HG02852 (cell line): Measurements from ENCODE around the gene IRF2.

Source experiments
- ATAC-seq: cut with Tn5 transposase; IDR thresholded peaks from one replicate; pipeline ENCODE4 v1.9.1; 2021; ENCODE audit warnings: mild to moderate bottlenecking, moderate library complexity; ENCODE audit not compliant: unreplicated experiment

IRF2 gene

DNA sequence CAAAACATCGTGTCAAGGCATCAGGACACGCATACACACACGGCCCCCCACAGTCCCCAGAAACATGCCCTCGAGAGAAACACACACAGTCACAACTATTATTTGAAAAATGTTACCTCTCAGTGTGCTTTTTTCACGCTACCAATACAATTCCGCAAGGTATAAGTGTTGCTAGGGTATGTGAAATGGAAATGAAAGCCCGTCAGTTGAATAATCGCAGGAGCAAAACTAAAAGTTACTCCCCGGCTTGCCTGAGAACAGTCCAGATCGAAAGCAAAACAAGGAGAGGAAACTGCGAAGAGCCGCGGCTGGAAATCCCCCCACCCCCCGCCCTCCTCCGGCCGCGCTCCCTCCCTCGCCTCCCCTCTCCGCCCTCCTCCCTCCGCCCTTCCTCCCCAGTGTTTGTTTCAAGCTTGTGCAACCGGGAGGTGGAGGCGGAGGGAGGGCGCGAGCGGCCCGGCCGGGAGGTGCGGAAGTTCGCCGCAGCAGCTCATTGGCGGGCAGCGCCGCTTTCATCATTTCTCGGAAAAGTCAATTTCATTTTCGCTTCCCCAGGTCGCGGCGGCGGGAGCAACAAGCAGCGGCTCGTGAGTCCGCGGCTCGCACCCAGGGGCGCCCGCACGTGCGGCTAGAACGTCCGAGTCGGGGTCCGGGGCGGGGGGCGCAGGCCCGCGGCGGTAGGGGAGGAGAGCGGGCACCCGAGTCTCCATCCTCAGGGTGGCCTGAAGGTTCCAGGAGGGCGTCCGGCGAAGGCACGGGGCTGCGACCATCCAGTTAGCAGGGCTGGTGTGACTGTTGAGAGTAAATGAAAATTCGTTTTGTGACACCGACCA, at the start of gene IRF2:
TSS of gene IRF2 (minus strand) at position 288 of the 833 bp plus-strand sequence. CDS start 45,486 bp downstream, outside the sequence.
- ATAC-seq, result peak; percentile 57

- no peak for ATAC-seq
Observed at GRCh38 chr4:184515606-184516005, 41.3 kb upstream of the IRF2 start.

- peak; percentile 97 for ATAC-seq
Observed at GRCh38 chr4:184514121-184514988, 40.0 kb upstream of the IRF2 start.

GRCh38 chr4:184513802-184514120, 39.4 kb upstream of the IRF2 start:
- no peak for ATAC-seq

DNA sequence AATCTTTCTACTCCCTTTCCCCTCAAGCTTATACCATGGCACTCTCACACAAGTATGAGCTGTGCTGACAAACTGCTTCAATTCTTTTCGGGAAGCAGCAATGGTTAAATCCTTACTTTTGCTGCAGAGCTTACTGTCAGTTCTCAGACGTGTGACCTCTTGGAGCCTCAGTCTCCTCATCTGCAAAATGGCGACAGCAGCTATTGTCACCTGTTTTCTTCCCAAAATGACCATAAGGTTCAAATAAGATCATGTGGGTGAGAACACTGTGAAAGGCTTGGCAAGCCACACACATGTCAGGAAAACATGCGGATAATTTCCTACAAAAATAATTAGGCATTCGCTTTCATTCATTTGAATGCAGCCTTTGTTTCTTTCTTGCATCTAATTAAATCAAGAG, 36.8 kb upstream of the IRF2 start:
- ATAC-seq, result no peak

DNA sequence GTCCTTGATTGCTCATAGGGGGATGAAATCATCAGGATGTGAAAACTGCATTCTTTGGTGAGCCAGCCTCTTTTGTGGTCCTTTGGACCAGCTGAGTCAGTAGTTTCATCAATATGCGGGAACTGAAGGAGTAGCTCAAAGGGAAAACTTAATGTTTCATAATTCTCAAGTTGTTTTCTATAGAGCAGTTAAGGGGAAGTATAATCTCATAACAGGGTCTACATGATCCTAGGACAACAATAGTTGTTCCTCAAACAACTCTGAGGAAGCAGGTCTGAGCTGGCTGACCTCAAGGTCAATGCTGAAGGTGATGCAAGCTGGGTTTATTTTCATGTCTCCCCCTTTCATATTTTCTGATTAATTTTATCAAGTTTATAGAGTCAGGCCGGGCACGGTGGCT, 36.1 kb upstream of the IRF2 start:
- ATAC-seq, result no peak

GRCh38 chr4:184506527-184507121, 32.3 kb upstream of the IRF2 start:
- ATAC-seq, result peak; percentile 93

DNA sequence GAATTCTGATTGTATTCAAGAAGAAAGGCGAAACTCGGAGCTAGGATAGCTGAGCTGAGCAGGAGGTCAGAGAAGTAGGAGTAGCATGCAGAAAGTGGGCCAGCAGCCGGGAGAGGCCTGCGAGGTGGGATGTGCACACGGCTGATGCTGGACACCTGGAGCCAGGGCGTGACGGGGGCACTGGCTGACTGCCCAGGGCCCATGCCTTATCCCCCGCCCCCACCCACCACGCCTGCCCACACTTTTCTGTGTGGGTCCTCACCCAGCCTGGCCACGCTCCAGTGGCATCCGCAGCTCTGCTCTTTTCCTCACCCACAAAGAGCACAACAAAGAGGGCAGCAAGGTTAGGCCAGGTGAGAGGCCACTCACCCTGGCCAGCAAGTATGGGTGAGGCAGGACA, 30.0 kb upstream of the IRF2 start:
- no peak for ATAC-seq

DNA sequence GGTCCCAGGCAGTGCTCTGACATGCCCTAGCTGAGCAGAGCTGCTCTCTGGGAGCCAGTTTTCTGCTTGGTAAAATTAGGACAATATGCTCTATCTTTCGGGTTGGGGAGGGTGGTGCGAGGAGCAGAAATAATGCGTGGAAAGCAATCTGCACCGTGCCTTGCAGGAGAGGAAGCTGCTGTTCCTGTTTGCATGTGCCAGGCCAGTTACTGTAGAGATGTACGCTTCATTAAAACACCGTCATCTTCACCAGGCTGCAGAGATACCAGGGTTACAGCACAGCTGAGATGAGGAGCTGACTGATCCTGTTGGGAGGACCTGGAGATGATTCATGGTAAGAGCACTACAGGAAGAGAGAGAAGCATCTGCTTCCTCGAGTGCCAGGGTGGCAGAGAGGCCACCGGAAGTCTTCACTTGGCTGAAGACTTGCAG, 29.5 kb upstream of the IRF2 start:
- ATAC-seq, result no peak

- ATAC-seq, result no peak
Observed at GRCh38 chr4:184500748-184501589, 26.6 kb upstream of the IRF2 start.

DNA sequence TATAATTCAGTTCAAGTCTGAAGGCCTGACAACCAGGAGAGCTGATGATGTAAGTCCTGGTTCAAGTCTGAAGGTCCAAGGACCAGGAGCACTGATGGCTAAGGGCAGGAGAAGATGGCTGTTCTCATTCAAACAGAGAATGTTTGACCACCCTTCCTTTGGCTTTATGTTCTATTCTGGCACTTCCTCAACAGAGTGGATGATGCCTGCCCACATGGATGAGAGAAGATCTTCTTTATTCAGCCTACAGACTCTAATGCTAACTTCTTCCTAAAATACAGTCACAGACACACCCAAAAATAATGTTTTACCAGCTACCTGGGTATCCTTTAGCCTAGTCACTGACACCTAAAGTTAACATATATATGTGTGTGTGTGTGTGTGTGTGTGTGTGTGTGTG, 25.6 kb upstream of the IRF2 start:
- ATAC-seq, result no peak

DNA sequence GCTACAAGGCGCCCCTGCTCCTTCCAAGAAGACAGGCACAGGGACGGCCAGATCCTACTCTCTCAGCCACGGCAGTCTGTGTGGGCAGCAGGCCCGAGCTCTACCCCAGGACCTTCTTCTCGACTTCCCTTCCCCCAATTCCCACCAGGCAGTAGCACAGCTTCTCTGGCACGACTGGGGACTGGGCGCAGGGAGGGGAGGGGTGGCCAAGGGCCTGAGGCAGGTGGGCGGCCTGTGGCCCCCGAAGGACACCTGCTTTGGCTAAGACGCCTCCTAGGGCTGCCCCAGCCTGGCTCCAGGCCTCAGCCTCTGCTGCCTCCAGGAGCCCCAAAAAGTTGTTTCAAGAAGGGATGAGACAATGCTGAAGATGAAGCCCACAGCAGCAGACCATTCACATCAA, 24.2 kb upstream of the IRF2 start:
- ATAC-seq, result no peak

DNA sequence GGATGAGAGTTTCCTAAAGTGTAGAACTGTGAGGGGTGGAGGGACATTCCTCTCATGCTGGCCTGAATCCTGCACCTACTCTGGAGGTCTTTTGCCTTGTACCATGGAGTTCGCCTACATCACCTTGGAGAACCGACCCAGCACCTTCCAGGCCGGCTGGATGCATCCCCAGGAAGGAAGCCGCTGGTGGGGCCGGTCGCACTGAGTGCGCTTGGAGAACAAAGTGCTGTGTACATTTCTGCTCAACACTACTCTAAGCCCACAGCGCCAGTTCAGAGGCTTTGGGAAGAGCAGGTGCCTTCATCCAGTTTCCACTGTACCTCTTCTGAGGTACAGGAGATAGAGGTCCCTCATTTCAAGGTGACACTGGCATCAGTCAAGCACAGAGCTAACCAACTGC, 15.4 kb upstream of the IRF2 start:
- no peak for ATAC-seq

GRCh38 chr4:184487503-184487902, 13.2 kb upstream of the IRF2 start:
- ATAC-seq, result no peak

DNA sequence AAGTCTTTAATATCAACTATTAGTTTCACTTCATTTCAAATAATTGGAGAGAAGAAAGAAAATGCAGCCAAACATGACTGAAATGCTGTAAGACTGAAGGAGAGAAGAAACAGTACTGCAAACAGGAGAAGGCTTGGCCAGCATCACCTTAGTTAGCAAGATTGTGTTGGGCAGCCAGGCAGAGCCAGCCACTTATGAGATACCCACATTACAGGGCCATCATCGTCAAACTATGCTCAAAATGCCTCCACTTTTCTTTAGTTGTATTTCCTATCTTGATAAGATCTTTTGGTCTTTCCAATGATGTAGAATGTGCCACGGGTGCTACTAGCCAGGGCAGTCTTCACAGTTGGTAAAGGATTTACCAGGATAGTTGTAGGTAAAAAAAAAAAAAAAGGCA, 10.9 kb upstream of the IRF2 start:
- ATAC-seq, result no peak

- no peak for ATAC-seq
Observed at GRCh38 chr4:184481544-184481943, 7.2 kb upstream of the IRF2 start.

- no peak for ATAC-seq
Observed at GRCh38 chr4:184479516-184479950, 5.2 kb upstream of the IRF2 start.

DNA sequence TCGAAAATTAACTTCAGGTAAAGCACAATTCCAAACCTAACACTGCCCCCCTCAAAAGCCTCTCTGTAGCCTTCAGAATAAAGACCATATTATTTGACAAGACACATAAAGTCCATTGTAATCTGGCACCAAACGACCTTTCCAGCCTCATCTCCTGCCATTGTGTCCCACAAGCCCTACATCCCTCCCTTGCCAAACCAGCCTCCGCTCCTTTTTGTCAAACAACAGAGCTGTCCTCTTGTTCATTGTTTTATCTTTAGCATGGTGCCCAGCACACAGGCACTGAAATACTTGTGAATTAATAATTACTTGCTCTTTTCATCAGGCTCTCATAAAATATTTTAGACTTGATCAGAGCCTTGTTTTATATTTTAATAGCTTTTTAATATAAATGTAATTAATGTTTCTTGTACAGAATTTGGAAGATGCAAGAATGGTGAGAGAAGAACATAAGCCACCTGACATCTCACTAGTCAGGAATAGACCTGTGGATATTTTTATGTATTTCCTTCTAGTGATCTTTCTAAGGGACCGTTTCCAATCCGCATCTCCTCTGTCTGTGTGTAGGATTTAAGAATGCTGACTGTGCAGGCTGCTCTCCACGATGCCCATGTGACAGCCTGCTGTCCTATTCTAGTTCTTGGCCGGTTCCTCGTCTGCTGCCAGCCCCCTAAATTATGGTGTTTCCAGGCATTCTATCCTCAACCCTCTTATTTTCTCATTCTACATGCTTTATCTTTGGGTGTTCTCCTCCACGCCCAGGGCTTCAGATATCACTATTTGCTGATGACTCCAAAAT, 3.0 kb upstream of the IRF2 start:
- ATAC-seq, result no peak

DNA sequence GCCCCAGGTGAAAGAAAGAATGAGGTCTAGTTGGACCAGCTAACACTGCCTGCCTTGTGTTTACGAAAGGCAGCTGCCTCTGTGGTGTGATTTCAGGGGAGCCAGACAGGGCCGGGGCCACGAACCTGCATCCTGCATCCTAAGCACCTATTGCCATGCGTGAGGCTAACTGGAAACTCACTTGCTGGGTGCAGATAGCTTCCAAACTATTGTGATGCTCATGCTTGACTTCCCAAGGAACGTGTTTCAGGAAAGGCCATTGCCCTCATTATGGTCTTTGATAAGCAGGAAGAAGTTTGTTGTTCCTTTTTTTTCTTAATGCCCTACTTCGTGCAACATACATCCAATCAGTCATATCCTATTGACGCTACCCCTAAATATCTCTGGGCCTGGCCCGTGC, 2.3 kb upstream of the IRF2 start:
- ATAC-seq, result no peak

- no peak for ATAC-seq
Observed at GRCh38 chr4:184475498-184475897, 1.1 kb upstream of the IRF2 start.
